NT2/D1 (cell line): ENCODE data around the gene S100A9.

Experiments
- YY1 ChIP-seq: IDR thresholded peaks from 2 replicates; pipeline ENCODE4 v1.6.1; 2011; ENCODE audit not compliant: insufficient read length, insufficient read depth
- ZNF274 ChIP-seq: IDR thresholded peaks from 2 replicates; pipeline ENCODE4 v1.6.1; 2011; ENCODE audit warnings: mild to moderate bottlenecking, low read depth, low read length

- TF ChIP-seq ZNF274 = no peak
- no peak for TF ChIP-seq YY1
Measured at GRCh38 chr1:153360592-153361479, 3.2 kb downstream of the S100A9 start.
